Central memory CD8-positive, alpha-beta T cell (primary cell): ENCODE data around the gene ZNF485.

Source experiments
- ATAC-seq: fragments of 150-1000 bp; cut with Tn5 transposase; replicated peaks from 2 replicates; pipeline ENCODE4 v1.10.0; 2022; ENCODE audit warnings: mild to moderate bottlenecking, moderate FRiP score, moderate number of reproducible peaks; ENCODE audit not compliant: poor library complexity, severe bottlenecking; ENCODE audit errors: extremely low read depth
- DNase-seq, 2 donors: peaks; one replicate each; pipeline ENCODE4 v3.0.0; 2021; ENCODE audit warnings: low spot score in 2 of 2
- H3K27ac Mint-ChIP-seq: one replicate; pipeline ENCODE4 v1.8.0; 2022; ENCODE audit warnings: low read depth, mild to moderate bottlenecking, moderate library complexity, mixed read lengths
- H3K27me3 Mint-ChIP-seq: one replicate; pipeline ENCODE4 v1.8.0; 2022; ENCODE audit warnings: mixed read lengths
- H3K36me3 Mint-ChIP-seq: one replicate; pipeline ENCODE4 v1.8.0; 2022; ENCODE audit warnings: mild to moderate bottlenecking, moderate library complexity, mixed read lengths; ENCODE audit not compliant: insufficient read depth
- H3K4me1 Mint-ChIP-seq: one replicate; pipeline ENCODE4 v1.8.0; 2022; ENCODE audit warnings: mixed read lengths
- H3K4me3 Mint-ChIP-seq: one replicate; pipeline ENCODE4 v1.8.0; 2022; ENCODE audit warnings: mild to moderate bottlenecking, moderate library complexity, mixed read lengths
- H3K9me3 Mint-ChIP-seq: one replicate; pipeline ENCODE4 v1.8.0; 2022; ENCODE audit warnings: mixed read lengths

ZNF485 gene

DNA sequence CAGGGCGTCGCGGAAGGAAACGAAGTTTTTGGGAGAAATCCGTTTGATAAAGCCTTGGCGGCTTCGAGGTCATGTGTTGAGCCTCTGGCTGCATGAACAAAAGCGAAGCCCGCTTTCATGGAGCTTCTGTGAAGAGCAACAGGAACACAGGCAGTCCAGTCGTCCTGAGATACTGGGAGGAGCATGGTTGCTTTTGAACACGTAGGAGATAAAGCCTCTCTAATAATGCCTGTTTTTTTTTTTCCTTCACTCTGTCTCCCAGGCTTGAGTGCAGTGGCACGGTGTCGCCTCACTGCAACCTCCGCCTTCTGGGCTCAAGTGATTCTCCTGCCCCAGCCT lies 42.9 kb downstream of the ZNF485 start:
- peak overlapping the region; percentile 92 for H3K4me3 Mint-ChIP-seq
- peak overlapping the region; percentile 92 for H3K27ac Mint-ChIP-seq
- no peak for DNase-seq
- H3K36me3 Mint-ChIP-seq: peaks cover 22% of the 10 kb centered on the region
- H3K27me3 Mint-ChIP-seq: peaks cover 16% of the 10 kb centered on the region
- peaks cover 26% of the 10 kb centered on the region for H3K4me1 Mint-ChIP-seq
- peak; percentile 1 for ATAC-seq
- H3K9me3 Mint-ChIP-seq: peaks cover 19% of the 10 kb centered on the region

DNA sequence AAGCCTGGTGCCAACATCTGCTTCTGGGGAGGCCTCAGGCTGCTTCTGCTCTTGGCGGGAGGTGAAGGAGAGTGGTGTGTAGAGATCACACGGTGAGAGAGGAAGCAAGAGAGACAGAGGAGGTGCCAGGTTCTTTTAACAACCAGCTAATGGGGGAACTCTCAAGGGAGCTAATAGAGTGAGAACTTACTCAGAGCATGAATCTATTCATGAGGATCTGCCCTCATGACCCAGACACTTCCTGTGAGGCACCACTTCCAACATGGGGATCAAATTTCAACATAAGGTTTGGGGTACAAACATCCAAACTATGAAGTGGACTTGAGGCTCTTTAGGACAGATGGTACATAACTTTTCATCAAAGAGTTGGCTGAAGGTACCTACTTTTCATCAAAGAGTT lies 47.5 kb downstream of the ZNF485 start:
- Mint-ChIP-seq H3K4me3 (no peak overlapping the region), H3K27ac (no peak overlapping the region), H3K4me1 (peaks cover 17% of the 10 kb centered on the region), H3K36me3 (peaks cover 4% of the 10 kb centered on the region), H3K9me3 (no peaks in the 10 kb centered on the region), H3K27me3 (peaks cover 37% of the 10 kb centered on the region)
- no peak for ATAC-seq
- no peak for DNase-seq

DNA sequence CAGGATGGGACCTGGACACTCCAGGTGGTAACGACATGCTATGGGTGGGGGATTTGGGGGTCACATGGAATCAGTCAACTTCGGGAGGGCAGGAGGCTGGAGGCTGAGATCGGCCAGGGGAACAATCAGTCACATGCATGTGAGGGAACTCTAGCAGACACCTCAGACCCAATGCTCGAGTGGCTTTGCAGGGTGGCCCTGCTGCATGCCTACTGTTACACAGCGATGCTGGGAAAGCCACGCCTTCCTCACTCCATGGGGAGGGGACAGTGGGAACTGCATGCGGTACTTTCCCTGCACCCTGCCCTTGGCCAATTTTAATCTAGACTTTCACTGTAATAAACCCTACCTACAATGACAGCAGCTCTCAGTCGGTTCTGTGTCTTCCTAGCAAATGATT lies 49.1 kb downstream of the ZNF485 start:
- Mint-ChIP-seq H3K4me3 (no peak overlapping the region), H3K27me3 (peaks cover 50% of the 10 kb centered on the region), H3K9me3 (no peaks in the 10 kb centered on the region), H3K36me3 (no peaks in the 10 kb centered on the region), H3K27ac (no peak overlapping the region), H3K4me1 (peaks cover 5% of the 10 kb centered on the region)
- DNase-seq: no peak
- no peak for ATAC-seq

DNA sequence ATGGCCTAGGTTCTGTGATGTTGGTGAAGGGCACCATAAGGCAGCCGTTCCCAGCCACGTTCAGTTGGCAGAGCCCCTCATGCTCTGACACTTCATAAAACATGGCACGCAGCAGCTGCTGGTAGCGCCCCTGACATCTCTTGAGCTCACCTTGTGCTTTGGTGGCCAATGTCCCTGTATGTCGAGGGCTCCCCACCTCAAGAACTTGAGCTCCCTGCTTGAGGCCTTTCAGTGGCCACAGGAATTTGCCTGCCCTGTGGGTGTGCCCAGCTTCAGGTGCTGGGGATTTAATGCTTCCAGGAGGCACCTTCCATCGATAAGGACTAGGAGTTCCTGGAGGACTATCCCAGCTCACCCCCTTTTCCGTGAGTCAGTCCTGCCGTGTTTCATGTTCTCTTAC lies 52.0 kb downstream of the ZNF485 start:
- H3K9me3 Mint-ChIP-seq: no peaks in the 10 kb centered on the region
- ATAC-seq (no peak), DNase-seq (no peak)
- no peak overlapping the region for H3K27ac Mint-ChIP-seq
- H3K4me3 Mint-ChIP-seq: no peak overlapping the region
- H3K36me3 Mint-ChIP-seq: no peaks in the 10 kb centered on the region
- H3K27me3 Mint-ChIP-seq: peaks cover 43% of the 10 kb centered on the region
- peaks cover 5% of the 10 kb centered on the region for H3K4me1 Mint-ChIP-seq

DNA sequence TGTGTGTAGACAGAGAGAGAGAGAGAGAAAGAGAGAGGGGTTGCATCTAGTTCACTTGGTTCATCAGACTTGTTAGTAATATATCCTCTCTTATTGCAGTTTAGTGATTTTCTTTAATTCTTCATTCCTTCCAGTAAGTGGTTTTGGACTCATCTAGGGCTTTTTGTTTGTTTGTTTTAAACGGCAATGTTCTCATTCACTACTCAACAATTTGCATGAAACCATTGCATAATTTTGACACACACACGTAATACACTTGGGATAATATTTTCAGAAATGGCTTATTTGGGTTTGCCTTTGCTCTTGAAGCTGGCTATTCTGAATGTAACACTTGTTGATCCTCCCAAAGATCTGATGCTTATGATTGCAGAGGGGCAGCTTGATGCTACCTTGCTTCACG lies 58.8 kb downstream of the ZNF485 start:
- Mint-ChIP-seq H3K4me1 (no peaks in the 10 kb centered on the region), H3K27me3 (peaks cover 20% of the 10 kb centered on the region), H3K9me3 (no peaks in the 10 kb centered on the region), H3K36me3 (no peaks in the 10 kb centered on the region), H3K27ac (no peak overlapping the region), H3K4me3 (no peak overlapping the region)
- ATAC-seq (no peak), DNase-seq (no peak)

DNA sequence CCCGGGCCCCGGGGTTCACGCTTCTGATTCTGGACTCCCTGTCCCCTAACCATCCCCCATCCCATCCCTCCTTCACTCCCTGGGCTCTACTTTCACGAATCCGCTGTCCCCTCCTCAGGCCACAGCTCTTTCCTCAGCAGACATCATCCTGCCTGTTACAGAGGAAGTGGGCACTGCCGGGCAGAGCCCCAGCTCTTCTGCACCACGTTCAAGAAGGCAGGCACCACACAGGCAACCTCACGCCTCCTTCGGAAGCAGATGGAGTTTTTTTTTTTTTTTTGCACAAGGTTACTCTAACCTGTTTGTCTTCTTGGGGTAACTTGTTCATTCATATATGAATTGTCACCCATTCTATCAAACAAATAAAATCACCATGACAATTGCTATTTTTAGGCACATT lies 60.3 kb downstream of the ZNF485 start:
- no peaks in the 10 kb centered on the region for H3K9me3 Mint-ChIP-seq
- H3K27ac Mint-ChIP-seq: no peak overlapping the region
- H3K4me3 Mint-ChIP-seq: no peak overlapping the region
- no peaks in the 10 kb centered on the region for H3K36me3 Mint-ChIP-seq
- DNase-seq (no peak), ATAC-seq (no peak)
- H3K27me3 Mint-ChIP-seq: peaks cover 31% of the 10 kb centered on the region
- H3K4me1 Mint-ChIP-seq: peaks cover 3% of the 10 kb centered on the region

DNA sequence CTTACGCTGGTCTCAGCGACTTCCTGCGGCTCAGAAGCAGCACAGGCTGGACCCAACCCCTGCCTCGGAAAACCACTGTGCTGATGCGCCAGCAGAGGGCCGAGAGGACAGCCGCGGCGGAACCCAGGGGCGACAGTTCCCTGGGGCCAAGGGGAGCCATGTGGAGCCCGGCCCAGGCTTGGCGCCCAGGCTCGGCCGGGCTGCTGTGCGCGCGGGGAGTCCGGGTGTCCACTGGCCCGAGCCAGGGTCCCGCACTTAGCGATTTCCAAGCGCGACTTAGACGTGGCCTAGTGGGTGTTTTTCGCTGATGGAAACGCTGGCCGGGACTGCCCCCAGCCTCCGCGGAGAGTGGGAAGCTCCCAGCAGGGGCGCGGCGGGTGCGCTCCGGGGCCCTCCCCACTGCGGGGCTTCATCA lies 61.1 kb downstream of the ZNF485 start:
- H3K27me3 Mint-ChIP-seq: peaks cover 36% of the 10 kb centered on the region
- H3K4me3 Mint-ChIP-seq: no peak overlapping the region
- no peak for DNase-seq
- H3K27ac Mint-ChIP-seq: no peak overlapping the region
- H3K36me3 Mint-ChIP-seq: no peaks in the 10 kb centered on the region
- peaks cover 6% of the 10 kb centered on the region for H3K4me1 Mint-ChIP-seq
- H3K9me3 Mint-ChIP-seq: no peaks in the 10 kb centered on the region
- peak; percentile 19 for ATAC-seq
